Vagina (tissue), 2 donors: Measurements from ENCODE around the gene EML4.

Source experiments
- CTCF ChIP-seq, 3 experiments: fragments of 450-650 bp in 2 of 3; fragments of 200-600 bp in 1 of 3; sonication (generic) in 1 of 3; IDR thresholded peaks; one replicate each; pipeline ENCODE4 v1.5.1; 2017 to 2019; ENCODE audit warnings: antibody characterized with exemption in 3 of 3, mild to moderate bottlenecking in 2 of 3, moderate library complexity in 2 of 3
- POLR2A ChIP-seq, 2 donors: fragments of 450-650 bp; IDR thresholded peaks; one replicate each; pipeline ENCODE4 v1.6.1; 2017; ENCODE audit warnings: antibody characterized with exemption in 2 of 2, mild to moderate bottlenecking in 2 of 2, moderate library complexity in 2 of 2
- POLR2AphosphoS5 ChIP-seq, 2 donors: sonication (generic); formaldehyde crosslinking; IDR thresholded peaks; one replicate each; pipeline ENCODE4 v1.9.0; 2017; ENCODE audit warnings: antibody characterized with exemption in 2 of 2, mild to moderate bottlenecking in 2 of 2, low read depth in 1 of 2; ENCODE audit not compliant: insufficient read depth in 1 of 2

DNA sequence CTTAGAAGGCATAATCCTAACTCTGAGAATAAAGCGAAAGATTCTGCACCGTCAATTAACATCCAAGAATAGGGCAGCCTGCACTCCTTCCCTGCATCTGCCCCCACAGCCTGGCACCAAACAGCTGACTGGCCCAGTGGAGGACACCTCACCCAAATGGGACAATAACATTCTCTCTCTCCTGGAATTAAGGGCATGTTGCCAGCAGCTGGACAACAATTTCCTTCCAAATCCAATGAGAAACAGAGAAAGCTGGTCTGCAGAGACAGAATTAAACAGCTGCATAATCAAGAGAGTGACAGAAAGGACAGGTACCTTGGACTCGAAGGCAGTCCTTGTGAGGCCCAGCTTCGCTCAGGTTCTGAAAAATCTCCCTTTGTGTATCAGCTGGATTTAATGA lies 176.8 kb downstream of the EML4 start:
- TF ChIP-seq CTCF (IDR thresholded peaks at IDR 0.05) (no peak), POLR2A (IDR thresholded peaks at IDR 0.05) (no peak), POLR2AphosphoS5 (IDR thresholded peaks at IDR 0.05; ENCODE audit: insufficient read depth in 1 of 2, low read depth in 1 of 2) (no peak)
